Right lobe of liver (tissue), 4 donors: ENCODE data around the gene TDRD12.

ENCODE experiments used
- POLR2A ChIP-seq: fragments of 450-650 bp; IDR thresholded peaks from one replicate; pipeline ENCODE4 v1.6.1; 2017; ENCODE audit warnings: antibody characterized with exemption, mild to moderate bottlenecking
- TF ChIP-seq, protein P1 (sequence below), 4 donors: fragments of 200-600 bp in 3 of 4; fragments of 450-650 bp in 1 of 4; IDR thresholded peaks; one replicate each; pipeline versions ENCODE4 v1.5.1 to v1.8.0; 2016 to 2022; ENCODE audit warnings: antibody characterized with exemption in 4 of 4, mild to moderate bottlenecking in 2 of 4
- donor health status: DM: no; HTN: no; CAD: no.
- donor health status: DM: no; HTN: no; CAD: no.
- donor health status: DM: no; HTN: yes; CAD: no.

DNA sequence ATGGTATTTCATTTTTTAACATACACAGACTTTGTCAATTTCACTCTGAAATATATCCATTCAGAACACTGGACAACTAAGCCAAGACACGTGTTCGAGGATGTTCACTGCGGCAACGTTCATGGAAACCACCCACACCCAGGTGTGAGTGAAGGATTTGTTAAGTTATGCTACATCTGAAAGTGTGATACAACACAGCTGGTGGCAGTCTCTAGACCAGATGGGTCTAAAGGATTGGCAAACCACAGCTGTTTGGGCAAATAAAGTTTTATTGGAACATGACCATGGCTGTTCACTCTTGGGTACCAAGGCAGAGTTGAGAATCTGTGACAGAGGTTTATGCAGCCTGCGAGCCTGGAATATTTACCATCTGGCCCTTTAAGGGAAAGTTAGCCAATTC lies 138.0 kb downstream of the TDRD12 start:
- TF ChIP-seq, protein P1, sequence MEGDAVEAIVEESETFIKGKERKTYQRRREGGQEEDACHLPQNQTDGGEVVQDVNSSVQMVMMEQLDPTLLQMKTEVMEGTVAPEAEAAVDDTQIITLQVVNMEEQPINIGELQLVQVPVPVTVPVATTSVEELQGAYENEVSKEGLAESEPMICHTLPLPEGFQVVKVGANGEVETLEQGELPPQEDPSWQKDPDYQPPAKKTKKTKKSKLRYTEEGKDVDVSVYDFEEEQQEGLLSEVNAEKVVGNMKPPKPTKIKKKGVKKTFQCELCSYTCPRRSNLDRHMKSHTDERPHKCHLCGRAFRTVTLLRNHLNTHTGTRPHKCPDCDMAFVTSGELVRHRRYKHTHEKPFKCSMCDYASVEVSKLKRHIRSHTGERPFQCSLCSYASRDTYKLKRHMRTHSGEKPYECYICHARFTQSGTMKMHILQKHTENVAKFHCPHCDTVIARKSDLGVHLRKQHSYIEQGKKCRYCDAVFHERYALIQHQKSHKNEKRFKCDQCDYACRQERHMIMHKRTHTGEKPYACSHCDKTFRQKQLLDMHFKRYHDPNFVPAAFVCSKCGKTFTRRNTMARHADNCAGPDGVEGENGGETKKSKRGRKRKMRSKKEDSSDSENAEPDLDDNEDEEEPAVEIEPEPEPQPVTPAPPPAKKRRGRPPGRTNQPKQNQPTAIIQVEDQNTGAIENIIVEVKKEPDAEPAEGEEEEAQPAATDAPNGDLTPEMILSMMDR (IDR thresholded peaks at IDR 0.05): no peak
- no peak for TF ChIP-seq POLR2A
